Suppressor macrophage treated with lipopolysaccharide for 1 hour (primary cell): Measurements from ENCODE around the gene RASSF9.

Source experiments
- DNase-seq, 3 donors: peaks; one replicate each; pipeline ENCODE4 v3.0.0-alpha.2; 2020 to 2022

Gene RASSF9

GRCh38 chr12:85821206-85821605, 15.0 kb downstream of the RASSF9 start:
- no peak for DNase-seq

- no peak for DNase-seq
Observed at GRCh38 chr12:85820101-85820500, 16.1 kb downstream of the RASSF9 start.

GRCh38 chr12:85814741-85815140, 21.5 kb downstream of the RASSF9 start:
- DNase-seq = no peak

- no peak for DNase-seq
Observed at GRCh38 chr12:85814071-85814470, 22.1 kb downstream of the RASSF9 start.

DNA sequence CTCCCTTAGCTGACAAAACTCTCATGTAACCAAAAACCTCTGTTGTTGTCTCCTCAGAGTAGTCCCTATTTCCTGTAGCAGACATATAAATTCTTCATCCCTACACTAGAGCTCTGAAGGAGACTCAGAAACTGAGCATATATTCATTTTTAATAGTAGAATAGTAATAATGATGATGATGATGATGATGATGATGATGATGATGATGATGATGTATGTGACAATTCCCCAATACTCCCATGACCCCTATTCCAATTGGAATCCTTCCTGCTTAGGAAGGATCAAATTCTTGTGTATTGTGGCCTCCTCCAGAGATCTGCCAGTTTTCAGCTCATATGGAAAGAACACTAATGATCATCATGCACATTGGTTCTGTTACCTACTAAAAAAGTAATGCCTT, 26.7 kb downstream of the RASSF9 start:
- no peak for DNase-seq

GRCh38 chr12:85807730-85808129, 28.5 kb downstream of the RASSF9 start:
- no peak for DNase-seq

- peak; percentile 89 to 93 (median 93) for DNase-seq
Observed at GRCh38 chr12:85805654-85806053, 30.6 kb downstream of the RASSF9 start.

DNA sequence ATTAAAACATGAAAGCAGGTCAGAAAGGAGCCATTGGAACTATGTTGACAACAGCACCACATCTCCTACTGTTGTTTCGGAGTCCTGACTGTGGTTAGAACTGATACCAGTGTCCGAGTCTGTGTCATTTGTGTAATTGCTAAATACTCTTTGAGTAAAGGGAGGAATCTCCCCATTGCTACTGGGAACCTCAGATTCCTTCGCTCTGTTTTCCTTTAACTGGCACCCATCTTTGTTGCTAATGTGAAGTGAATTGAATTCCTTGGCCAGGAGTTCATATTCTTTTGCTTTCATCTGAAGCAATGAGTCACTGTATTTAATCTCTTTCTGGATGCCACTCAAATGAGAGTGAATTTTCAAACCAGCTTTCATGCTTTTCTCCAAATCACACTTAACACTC, 31.5 kb downstream of the RASSF9 start:
- DNase-seq = peak in 1 of 3 donors; percentile 7

GRCh38 chr12:85803923-85804322, 32.3 kb downstream of the RASSF9 start:
- no peak for DNase-seq

- DNase-seq = no peak
Observed at GRCh38 chr12:85803231-85803630, 33.0 kb downstream of the RASSF9 start.

DNA sequence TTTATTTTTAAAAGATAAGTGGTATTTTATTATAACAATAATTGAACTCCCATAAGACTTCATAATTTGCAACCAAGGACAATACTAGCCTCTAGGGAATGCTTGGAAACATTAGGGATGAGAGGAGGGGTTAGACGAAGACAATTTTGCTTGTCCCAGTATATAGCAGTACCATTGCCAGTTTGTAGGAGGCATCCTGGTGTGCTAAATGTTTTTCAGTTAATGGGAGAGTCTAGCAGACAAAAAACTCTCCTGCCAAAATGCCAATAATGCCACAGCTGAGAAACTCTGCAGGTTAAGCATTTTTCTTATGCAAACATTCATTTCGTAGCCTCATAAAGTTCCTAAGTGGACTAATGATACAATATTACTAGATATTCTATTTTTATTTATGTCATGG, 38.1 kb downstream of the RASSF9 start:
- DNase-seq = no peak

DNA sequence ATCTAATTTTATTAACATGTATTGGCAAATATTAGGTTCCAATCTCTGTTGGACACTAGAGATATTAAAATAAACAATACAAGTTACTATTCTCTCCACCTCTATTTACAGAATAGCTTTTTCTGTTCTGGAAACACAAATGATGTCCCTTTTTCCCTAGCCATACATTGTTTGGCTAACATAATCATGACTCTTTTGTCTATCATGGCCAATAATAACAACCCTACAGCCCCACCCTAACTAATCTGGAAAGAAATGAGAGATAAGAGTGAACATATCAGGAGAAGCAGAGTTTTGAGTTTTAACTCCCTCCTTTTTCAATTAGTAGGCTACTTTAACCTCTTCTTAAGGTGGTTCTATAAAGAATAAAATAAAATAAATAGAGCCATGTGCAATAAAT, 40.2 kb downstream of the RASSF9 start:
- no peak for DNase-seq

GRCh38 chr12:85794531-85794930, 41.7 kb downstream of the RASSF9 start:
- DNase-seq = no peak

DNA sequence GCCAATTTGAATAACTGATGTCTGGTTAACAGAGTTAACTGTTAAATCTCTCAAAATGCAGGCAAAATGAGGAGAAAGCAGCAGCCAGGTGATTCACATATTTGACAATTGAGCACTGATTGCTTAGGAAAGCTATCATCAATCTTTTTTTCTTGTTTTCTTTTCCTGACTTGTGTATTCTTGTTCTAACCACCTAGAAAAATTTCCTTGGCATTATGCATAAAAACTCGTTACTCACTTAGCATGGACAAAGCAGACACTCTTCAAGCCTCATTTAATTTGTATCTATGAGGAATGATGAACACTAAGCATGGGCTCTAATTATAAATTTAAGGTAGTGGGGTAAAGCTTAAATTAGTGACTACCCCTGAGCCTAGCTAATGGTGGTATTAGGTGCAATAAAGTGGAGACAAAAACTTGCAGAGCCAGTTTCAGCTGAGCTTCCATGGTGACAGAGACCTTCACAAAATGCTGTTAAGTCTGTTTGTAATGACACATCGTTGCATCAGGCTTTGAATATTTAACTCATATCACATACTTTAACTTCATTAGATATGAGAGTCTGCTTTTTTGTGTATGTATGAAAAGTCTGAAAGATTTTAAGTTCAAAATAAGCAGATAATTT, 52.0 kb downstream of the RASSF9 start:
- no peak for DNase-seq

- DNase-seq = no peak
Observed at GRCh38 chr12:85782711-85783110, 53.5 kb downstream of the RASSF9 start.

GRCh38 chr12:85781766-85782165, 54.4 kb downstream of the RASSF9 start:
- no peak for DNase-seq

- no peak for DNase-seq
Observed at GRCh38 chr12:85779768-85780167, 56.4 kb downstream of the RASSF9 start.

- DNase-seq = no peak
Observed at GRCh38 chr12:85775091-85775490, 61.1 kb downstream of the RASSF9 start.

DNA sequence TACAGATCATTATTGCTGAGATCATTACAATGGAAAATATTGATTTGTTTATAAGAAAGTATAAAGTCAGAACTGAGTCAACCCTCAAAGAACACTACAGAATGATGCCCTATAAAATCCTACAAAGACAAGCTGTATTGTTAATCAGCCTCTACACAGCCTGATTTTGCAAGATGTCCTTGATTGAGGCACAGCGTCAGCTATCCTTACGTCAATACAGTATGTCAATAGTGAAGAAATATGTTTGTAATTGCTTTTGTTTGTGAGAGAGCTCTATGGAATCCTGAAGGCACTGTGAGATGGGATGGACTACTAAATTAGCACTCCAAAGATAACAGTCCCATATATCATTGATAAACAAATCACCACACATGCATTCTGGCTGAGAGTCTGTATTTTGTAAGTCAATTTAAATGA, 70.7 kb downstream of the RASSF9 start:
- no peak for DNase-seq

DNA sequence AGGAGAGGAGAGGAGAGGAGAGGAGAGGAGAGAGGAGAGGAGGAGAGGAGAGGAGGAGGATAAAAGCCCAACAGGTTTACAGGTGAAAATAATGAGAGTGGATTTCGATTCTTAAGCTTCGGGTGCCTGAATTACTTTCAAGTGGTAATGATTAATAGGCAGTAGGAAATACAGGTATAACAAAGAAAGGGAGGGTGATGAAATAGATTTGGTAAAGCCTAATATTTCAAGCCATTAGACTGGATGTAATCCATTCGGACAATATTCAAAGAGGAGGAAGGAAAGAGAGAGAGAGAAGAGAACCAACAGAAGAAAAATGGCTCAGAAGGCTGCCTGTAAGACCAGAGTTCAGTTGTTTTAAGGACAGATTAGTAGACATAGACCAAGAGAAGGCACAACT, 76.6 kb downstream of the RASSF9 start:
- DNase-seq = no peak

DNA sequence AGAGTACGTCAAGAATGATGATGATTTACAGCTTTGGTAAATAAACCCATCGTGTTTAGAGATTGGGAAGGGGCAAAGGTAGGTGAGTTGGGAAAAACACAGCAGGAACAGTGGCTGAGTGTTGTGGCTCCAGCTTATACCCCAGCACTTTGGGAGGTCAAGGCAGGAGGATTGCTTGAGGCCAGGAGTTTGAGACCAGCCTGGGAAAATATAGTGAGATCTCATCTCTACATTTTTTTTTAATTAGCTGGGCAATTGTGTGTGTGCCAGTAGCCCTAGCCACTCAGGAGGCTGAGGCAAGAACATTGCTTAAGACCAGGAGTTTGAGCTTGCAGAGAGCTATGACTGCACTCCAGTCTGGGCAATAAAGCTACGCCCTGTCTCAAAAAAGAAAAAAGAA, 77.1 kb downstream of the RASSF9 start:
- DNase-seq = no peak

GRCh38 chr12:85755760-85756159, 80.4 kb downstream of the RASSF9 start:
- DNase-seq = peak in 1 of 3 donors; percentile 1
